ENCODE results near the gene PKIG. TPM values are rescaled to one million over a fixed set of nuclear protein-coding genes. Genes with fewer than 3 reads are reported as not detected.

PKIG gene
- total RNA-seq, 1 donor from 2014 or later, result 181 TPM

DNA sequence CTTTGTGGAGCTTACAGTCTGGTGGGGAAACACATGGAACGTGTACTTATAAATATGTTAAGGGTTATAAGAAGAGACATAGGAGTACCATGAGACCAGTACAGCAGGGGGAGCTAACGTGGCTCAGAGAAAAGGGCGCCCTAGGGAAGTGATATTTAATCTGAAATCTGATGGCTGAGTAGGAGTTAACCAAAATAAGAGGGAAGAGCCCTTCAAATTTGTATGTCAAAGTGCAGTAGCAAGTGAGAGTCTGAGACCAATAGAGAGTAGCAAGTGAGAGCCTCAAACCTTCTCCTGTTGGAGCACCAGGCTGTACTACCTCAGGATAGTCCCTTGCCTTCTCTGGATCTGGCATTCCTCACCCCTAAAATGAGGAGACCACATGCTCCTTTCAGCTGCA lies 6.1 kb upstream of the PKIG start:
- Mint-ChIP-seq H3K4me1 (peaks cover 44% of the 10 kb centered on the region), H3K27ac (peak overlapping the region; percentile 89), H3K9me3 (no peaks in the 10 kb centered on the region), H3K4me3 (peak overlapping the region; percentile 72), H3K27me3 (no peaks in the 10 kb centered on the region), H3K36me3 (ENCODE audit: low read depth) (no peaks in the 10 kb centered on the region)
- CTCF ChIA-PET, result interaction anchor here (0.7 to 7.7 kb wide), 17 partner anchors 9 to 291 kb away, joined by 3 to 147 read pairs (median 7); partner anchors contain the start of gene SERINC3
- peak; percentile 80 for ATAC-seq (ENCODE audit: low read depth)
- DNase-seq, result no peak
- no peak for TF ChIP-seq CTCF (IDR thresholded peaks at IDR 0.05)
- intact Hi-C loops (cut with micrococcal nuclease), result loop anchor here (1.0 to 2.0 kb wide), 7 partner anchors 10 to 291 kb away; no protein-coding TSS in a partner anchor
- POLR2A ChIA-PET, result interaction anchor here (0.6 to 3.6 kb wide), 12 partner anchors 11 to 75 kb away, joined by 3 to 46 read pairs (median 6); partner anchors contain the start of gene ADA

DNA sequence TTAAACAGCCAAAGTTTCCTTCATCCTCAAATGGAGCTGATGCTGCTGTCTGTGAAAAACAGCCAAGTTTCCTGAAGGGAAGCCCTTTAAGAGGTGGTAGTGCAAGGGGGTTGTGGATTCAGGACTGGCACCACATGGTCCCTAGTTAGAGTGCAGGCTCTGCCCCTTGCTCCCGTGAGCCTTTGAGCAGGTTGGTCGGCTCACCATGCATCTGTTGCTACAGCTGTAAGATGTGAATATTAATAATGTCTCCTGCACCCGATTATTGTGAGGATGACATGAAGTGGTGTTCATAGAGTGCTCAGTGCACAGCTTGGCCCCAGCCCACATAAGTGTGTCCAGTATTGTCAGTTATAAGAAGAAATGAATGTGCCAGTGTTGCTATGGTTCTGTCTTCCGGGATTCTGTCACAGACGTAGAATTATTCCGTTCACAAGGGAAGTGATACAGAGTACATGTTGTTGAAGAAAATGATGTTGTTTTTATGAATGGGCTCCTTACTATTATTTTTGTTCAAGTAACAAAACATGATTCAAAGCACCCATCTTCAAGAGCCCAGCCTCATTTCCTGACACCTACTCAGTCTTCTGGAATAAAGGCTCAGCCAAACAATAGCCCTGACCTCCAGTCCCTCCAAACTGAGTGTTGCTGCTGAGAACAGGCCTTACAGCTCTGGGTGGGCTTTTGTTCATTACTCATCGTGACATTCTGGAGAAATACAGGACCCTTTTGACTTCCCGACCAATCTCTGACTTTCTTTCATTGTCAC lies 2.9 kb upstream of the PKIG start:
- Mint-ChIP-seq H3K4me1 (peaks cover 67% of the 10 kb centered on the region), H3K4me3 (peak overlapping the region; percentile 20), H3K9me3 (no peaks in the 10 kb centered on the region), H3K36me3 (ENCODE audit: low read depth) (peaks cover 23% of the 10 kb centered on the region), H3K27me3 (no peaks in the 10 kb centered on the region), H3K27ac (peak overlapping the region; percentile 96)
- intact Hi-C loops (cut with micrococcal nuclease), result loop anchor here (5.0 kb wide), 1 partner anchor 308 kb away; the partner anchor contains the start of gene YWHAB
- ChIA-PET POLR2A (interaction anchor here (0.7 to 2.0 kb wide), 8 partner anchors 9 to 66 kb away, joined by 3 to 8 read pairs (median 4); no protein-coding TSS in a partner anchor), CTCF (interaction anchor here (0.6 to 7.7 kb wide), 5 partner anchors 12 to 105 kb away, joined by 3 to 147 read pairs (median 7); no protein-coding TSS in a partner anchor)
- ATAC-seq (ENCODE audit: low read depth) (peak; percentile 30), DNase-seq (no peak)
- TF ChIP-seq CTCF (IDR thresholded peaks at IDR 0.05), result no peak

- intact Hi-C loops (cut with micrococcal nuclease), result loop anchor here (5.0 kb wide), 1 partner anchor 307 kb away; the partner anchor contains the start of gene YWHAB
- peak overlapping the region; percentile 94 for H3K4me3 Mint-ChIP-seq
- H3K4me1 Mint-ChIP-seq, result peaks cover 78% of the 10 kb centered on the region
- DNase-seq (no peak), ATAC-seq (ENCODE audit: low read depth) (no peak)
- no peaks in the 10 kb centered on the region for H3K27me3 Mint-ChIP-seq
- ChIA-PET CTCF (interaction anchor here (2.1 to 7.7 kb wide), 2 partner anchors 23 to 28 kb away, joined by 7 to 147 read pairs; no protein-coding TSS in a partner anchor), POLR2A (interaction anchor here (0.6 to 2.0 kb wide), 4 partner anchors 14 to 66 kb away, joined by 3 to 8 read pairs (median 4); no protein-coding TSS in a partner anchor)
- TF ChIP-seq CTCF (IDR thresholded peaks at IDR 0.05), result no peak
- H3K36me3 Mint-ChIP-seq (ENCODE audit: low read depth), result peaks cover 33% of the 10 kb centered on the region
- H3K9me3 Mint-ChIP-seq, result no peaks in the 10 kb centered on the region
- peak overlapping the region; percentile 96 for H3K27ac Mint-ChIP-seq
Observed at GRCh38 chr20:44580581-44581268, 1.7 kb upstream of the PKIG start.

GRCh38 chr20:44581515-44581914 lies 864 bp upstream of the PKIG start:
- H3K27ac Mint-ChIP-seq, result peak overlapping the region; percentile 96

More at GRCh38 chr20:44581515-44581914, 864 bp upstream of the PKIG start:
- H3K4me3 Mint-ChIP-seq, result peak overlapping the region; percentile 94
- no peaks in the 10 kb centered on the region for H3K27me3 Mint-ChIP-seq
- peaks cover 78% of the 10 kb centered on the region for H3K4me1 Mint-ChIP-seq
- no peaks in the 10 kb centered on the region for H3K9me3 Mint-ChIP-seq
- ChIA-PET POLR2A (interaction anchor here (1.0 to 2.4 kb wide), 3 partner anchors 16 to 63 kb away, joined by 5 to 20 read pairs (median 5); no protein-coding TSS in a partner anchor), CTCF (interaction anchor here (2.7 kb wide), 1 partner anchor 17 kb away, joined by 9 read pairs; no protein-coding TSS in a partner anchor)
- ATAC-seq (ENCODE audit: low read depth) (no peak), DNase-seq (no peak)
- H3K36me3 Mint-ChIP-seq (ENCODE audit: low read depth), result peaks cover 37% of the 10 kb centered on the region
- intact Hi-C loops (cut with micrococcal nuclease), result loop anchor here (5.0 kb wide), 1 partner anchor 306 kb away; the partner anchor contains the start of gene YWHAB
- no peak for TF ChIP-seq CTCF (IDR thresholded peaks at IDR 0.05)

All from activated B cell treated with CpG ODN at 0.5 μM for 24 hours (primary cell).